Measurements from ENCODE around the gene FAP.

DNA sequence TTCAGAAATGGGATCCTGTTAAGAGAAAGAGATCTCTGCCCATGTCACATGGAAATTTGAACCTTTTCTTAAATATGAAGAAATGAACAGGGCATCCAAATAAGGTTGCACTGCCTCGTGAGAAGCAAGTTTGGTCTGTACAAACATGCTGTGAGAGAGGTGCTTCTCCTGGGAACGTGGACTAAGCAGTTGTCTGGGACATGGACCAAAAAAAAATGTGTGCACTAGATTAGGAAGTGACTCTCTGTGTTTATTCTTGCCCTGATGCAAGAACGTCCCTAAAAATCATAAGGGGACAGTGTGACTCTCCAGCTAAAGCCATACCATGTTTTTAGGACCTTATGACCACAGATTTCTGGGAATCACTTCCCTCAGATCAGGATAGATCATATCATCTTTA lies 67.5 kb downstream of the FAP start:
- TF ChIP-seq ZBTB21 (tag by site-specific recombination; IDR thresholded peaks at IDR 0.05) = no peak
- TF ChIP-seq, protein P1, sequence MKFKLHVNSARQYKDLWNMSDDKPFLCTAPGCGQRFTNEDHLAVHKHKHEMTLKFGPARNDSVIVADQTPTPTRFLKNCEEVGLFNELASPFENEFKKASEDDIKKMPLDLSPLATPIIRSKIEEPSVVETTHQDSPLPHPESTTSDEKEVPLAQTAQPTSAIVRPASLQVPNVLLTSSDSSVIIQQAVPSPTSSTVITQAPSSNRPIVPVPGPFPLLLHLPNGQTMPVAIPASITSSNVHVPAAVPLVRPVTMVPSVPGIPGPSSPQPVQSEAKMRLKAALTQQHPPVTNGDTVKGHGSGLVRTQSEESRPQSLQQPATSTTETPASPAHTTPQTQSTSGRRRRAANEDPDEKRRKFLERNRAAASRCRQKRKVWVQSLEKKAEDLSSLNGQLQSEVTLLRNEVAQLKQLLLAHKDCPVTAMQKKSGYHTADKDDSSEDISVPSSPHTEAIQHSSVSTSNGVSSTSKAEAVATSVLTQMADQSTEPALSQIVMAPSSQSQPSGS (tag by site-specific recombination; IDR thresholded peaks at IDR 0.05; ENCODE audit: low read depth) = no peak

Data from HEK293 (cell line).